ENCODE measurements around the gene EPB41L4A.

Gene EPB41L4A

DNA sequence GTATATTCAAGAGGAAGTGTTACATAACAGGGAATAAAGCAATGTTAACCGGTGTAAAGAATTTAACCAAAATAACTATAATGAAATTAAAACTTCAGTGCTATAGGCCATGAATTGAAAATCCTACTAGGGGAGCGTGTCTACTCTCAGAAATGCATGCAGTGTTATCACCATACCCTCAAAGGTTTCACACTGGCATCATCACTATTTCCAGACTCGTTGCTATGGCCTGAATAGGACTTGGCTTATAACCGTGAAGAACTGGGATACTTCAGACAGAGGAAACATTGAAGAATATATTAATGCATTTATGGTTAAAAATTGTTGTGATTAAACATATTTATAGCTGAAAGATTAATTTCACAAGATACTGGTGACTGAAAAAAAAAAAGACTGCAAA is 154.9 kb downstream of the EPB41L4A start:
- TF ChIP-seq POLR2AphosphoS5 (IDR thresholded peaks at IDR 0.05; ENCODE audit: low read depth) (no peak), SPI1 (IDR thresholded peaks at IDR 0.05; ENCODE audit: borderline replicate concordance, low read depth) (no peak), GABPA (IDR thresholded peaks at IDR 0.05; ENCODE audit: low read depth) (no peak)
- TF ChIP-seq, protein P1, sequence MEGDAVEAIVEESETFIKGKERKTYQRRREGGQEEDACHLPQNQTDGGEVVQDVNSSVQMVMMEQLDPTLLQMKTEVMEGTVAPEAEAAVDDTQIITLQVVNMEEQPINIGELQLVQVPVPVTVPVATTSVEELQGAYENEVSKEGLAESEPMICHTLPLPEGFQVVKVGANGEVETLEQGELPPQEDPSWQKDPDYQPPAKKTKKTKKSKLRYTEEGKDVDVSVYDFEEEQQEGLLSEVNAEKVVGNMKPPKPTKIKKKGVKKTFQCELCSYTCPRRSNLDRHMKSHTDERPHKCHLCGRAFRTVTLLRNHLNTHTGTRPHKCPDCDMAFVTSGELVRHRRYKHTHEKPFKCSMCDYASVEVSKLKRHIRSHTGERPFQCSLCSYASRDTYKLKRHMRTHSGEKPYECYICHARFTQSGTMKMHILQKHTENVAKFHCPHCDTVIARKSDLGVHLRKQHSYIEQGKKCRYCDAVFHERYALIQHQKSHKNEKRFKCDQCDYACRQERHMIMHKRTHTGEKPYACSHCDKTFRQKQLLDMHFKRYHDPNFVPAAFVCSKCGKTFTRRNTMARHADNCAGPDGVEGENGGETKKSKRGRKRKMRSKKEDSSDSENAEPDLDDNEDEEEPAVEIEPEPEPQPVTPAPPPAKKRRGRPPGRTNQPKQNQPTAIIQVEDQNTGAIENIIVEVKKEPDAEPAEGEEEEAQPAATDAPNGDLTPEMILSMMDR (IDR thresholded peaks at IDR 0.05; ENCODE audit: insufficient read depth, low read length): no peak
- DNase-seq (ENCODE audit: low read depth in 1 of 2, low spot score in 1 of 2): no peak
- no peak overlapping the region for H3K4me3 ChIP-seq (replicated peaks; ENCODE audit: insufficient read depth, low read length)
- H3K27ac ChIP-seq (replicated peaks): no peak overlapping the region
- H3K27me3 ChIP-seq (ENCODE audit: insufficient read depth, poor library complexity, severe bottlenecking): no peaks in the 10 kb centered on the region

DNA sequence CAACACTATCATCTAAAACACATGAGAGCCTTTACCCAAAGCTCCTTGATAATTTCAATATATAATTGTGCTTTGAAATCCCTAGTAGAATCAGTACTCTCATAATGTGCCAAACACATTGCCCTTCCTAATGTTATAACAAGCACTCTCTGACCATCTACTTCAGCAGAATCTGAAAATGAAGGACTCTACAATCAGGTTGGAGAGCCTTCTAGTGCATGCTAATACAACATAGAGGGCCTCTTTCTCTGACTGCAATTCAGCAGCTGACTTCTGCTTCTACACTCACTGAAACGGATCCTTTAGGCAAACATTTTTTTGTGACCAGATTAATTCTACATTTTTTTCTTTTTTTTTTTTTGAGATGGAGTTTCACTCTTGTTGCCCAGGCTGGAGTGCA is 155.6 kb downstream of the EPB41L4A start:
- DNase-seq (ENCODE audit: low read depth in 1 of 2, low spot score in 1 of 2): no peak
- TF ChIP-seq, protein P1 (IDR thresholded peaks at IDR 0.05; ENCODE audit: insufficient read depth, low read length): no peak
- no peak for TF ChIP-seq POLR2AphosphoS5 (IDR thresholded peaks at IDR 0.05; ENCODE audit: low read depth)
- TF ChIP-seq, protein P2, sequence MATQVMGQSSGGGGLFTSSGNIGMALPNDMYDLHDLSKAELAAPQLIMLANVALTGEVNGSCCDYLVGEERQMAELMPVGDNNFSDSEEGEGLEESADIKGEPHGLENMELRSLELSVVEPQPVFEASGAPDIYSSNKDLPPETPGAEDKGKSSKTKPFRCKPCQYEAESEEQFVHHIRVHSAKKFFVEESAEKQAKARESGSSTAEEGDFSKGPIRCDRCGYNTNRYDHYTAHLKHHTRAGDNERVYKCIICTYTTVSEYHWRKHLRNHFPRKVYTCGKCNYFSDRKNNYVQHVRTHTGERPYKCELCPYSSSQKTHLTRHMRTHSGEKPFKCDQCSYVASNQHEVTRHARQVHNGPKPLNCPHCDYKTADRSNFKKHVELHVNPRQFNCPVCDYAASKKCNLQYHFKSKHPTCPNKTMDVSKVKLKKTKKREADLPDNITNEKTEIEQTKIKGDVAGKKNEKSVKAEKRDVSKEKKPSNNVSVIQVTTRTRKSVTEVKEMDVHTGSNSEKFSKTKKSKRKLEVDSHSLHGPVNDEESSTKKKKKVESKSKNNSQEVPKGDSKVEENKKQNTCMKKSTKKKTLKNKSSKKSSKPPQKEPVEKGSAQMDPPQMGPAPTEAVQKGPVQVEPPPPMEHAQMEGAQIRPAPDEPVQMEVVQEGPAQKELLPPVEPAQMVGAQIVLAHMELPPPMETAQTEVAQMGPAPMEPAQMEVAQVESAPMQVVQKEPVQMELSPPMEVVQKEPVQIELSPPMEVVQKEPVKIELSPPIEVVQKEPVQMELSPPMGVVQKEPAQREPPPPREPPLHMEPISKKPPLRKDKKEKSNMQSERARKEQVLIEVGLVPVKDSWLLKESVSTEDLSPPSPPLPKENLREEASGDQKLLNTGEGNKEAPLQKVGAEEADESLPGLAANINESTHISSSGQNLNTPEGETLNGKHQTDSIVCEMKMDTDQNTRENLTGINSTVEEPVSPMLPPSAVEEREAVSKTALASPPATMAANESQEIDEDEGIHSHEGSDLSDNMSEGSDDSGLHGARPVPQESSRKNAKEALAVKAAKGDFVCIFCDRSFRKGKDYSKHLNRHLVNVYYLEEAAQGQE (IDR thresholded peaks at IDR 0.05; ENCODE audit: insufficient replicate concordance, low read depth): no peak
- no peak for TF ChIP-seq GABPA (IDR thresholded peaks at IDR 0.05; ENCODE audit: low read depth)
- TF ChIP-seq SPI1 (IDR thresholded peaks at IDR 0.05; ENCODE audit: borderline replicate concordance, low read depth): no peak
- no peaks in the 10 kb centered on the region for H3K27me3 ChIP-seq (ENCODE audit: insufficient read depth, poor library complexity, severe bottlenecking)
- H3K27ac ChIP-seq (replicated peaks): no peak overlapping the region
- H3K4me3 ChIP-seq (replicated peaks; ENCODE audit: insufficient read depth, low read length): no peak overlapping the region

DNA sequence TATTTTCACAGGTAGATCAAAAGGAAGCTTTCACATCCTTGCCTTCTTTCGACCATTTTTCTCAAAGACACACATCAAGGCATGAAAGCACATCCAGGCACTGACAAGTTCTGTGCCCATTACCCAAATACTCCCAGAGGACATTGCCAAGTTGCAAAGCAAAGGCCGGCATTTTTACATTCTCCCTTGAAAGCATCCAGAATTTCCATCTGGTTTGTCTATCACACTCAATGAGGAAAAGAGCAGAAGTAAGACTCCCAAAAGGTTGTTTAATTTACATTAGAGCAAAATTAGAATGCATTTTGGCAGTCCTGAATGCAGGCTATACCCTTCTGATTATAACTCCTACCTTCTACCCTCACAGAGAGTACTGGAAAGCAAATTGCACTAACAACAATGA is 160.5 kb downstream of the EPB41L4A start:
- TF ChIP-seq GABPA (IDR thresholded peaks at IDR 0.05; ENCODE audit: low read depth) (no peak), POLR2AphosphoS5 (IDR thresholded peaks at IDR 0.05; ENCODE audit: low read depth) (no peak), SPI1 (IDR thresholded peaks at IDR 0.05; ENCODE audit: borderline replicate concordance, low read depth) (no peak)
- TF ChIP-seq, protein P1 (IDR thresholded peaks at IDR 0.05; ENCODE audit: insufficient read depth, low read length): no peak
- TF ChIP-seq, protein P2 (IDR thresholded peaks at IDR 0.05; ENCODE audit: insufficient replicate concordance, low read depth): no peak
- no peak overlapping the region for H3K27ac ChIP-seq (replicated peaks)
- no peaks in the 10 kb centered on the region for H3K27me3 ChIP-seq (ENCODE audit: insufficient read depth, poor library complexity, severe bottlenecking)
- DNase-seq (ENCODE audit: low read depth in 1 of 2, low spot score in 1 of 2): no peak
- no peak overlapping the region for H3K4me3 ChIP-seq (replicated peaks; ENCODE audit: insufficient read depth, low read length)

DNA sequence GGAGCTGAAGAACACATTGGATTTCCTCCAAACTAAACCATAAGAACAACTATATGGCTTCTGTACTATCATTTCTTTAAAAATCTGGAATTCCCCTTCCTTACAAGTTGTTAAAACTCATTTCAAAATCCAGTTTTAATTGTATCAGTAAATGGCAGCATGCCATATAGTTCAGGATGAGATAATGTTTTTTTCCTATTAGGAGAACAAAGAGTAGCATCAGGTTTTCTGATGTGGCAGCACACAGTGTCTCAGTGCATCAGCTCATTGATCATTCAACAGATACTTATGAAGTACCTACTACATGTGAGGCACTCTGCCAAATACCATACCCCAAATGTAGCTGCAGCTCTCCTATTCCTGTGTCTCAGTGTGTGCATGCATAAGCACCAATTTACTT is 161.1 kb downstream of the EPB41L4A start:
- no peak for DNase-seq (ENCODE audit: low read depth in 1 of 2, low spot score in 1 of 2)
- H3K27me3 ChIP-seq (ENCODE audit: insufficient read depth, poor library complexity, severe bottlenecking): no peaks in the 10 kb centered on the region
- TF ChIP-seq GABPA (IDR thresholded peaks at IDR 0.05; ENCODE audit: low read depth) (no peak), SPI1 (IDR thresholded peaks at IDR 0.05; ENCODE audit: borderline replicate concordance, low read depth) (no peak)
- TF ChIP-seq, protein P2 (IDR thresholded peaks at IDR 0.05; ENCODE audit: insufficient replicate concordance, low read depth): no peak
- H3K27ac ChIP-seq (replicated peaks): no peak overlapping the region
- H3K4me3 ChIP-seq (replicated peaks; ENCODE audit: insufficient read depth, low read length): no peak overlapping the region

All from HL-60 (cell line).